K562 (cell line): ENCODE data around the gene HSD17B3. TPM values are rescaled to one million over a fixed set of nuclear protein-coding genes. Genes with fewer than 3 reads are reported as not detected.
A peak's percentile ranks its signal among the peaks of the same experiment; 100 is the strongest.

Experiments
- ATAC-seq: fragments of 200-7000 bp; cut with Tn5 transposase; 3 replicates; pipeline ENCODE4 v1.9.1; 2020; ENCODE audit warnings: moderate library complexity
- BruUV-seq: library from RNA; stranded (reverse); fragments of 400-500 nt; replicated peaks from 2 replicates; lab custom pipeline; 2021; lab: Mats Ljungman, UMichigan
- CTCF ChIA-PET: fragments of 300-600 bp; formaldehyde crosslinking; extraction: SDS; loops from one replicate; lab custom pipeline; 2021; ENCODE audit warnings: low intra/inter-chr PET ratio; lab: Yijun Ruan, JAX
- POLR2A ChIA-PET: fragments of 300-600, 350-650 bp; sonication (Branson Sonifier 250); formaldehyde crosslinking; extraction: SDS; loops from one replicate; lab custom pipeline; 2021; ENCODE audit warnings: antibody characterized with exemption, inconsistent platforms; lab: Yijun Ruan, JAX
- DNase-seq, 4 experiments: peaks; one replicate each; pipeline versions ENCODE4 v3.0.0 to v3.0.0-alpha.2; 2011 to 2018; ENCODE audit warnings: low spot score in 3 of 4, mixed read lengths in 3 of 4; ENCODE audit errors: extremely low read depth in 1 of 4
- FAIRE-seq: peaks from 2 replicates; lab custom pipeline; 2011; peaks lifted over from hg19 to GRCh38; lab: Jason Lieb, UNC
- H2AFZ ChIP-seq: 2 replicates; pipeline ENCODE4 v1.6.0; 2011; ENCODE audit warnings: low read depth, low read length, control low read depth, inconsistent platforms
- H3K27ac ChIP-seq: fragments of 200-600 bp; 3 replicates; pipeline ENCODE4 v1.8.0; 2011; ENCODE audit warnings: low read depth, mild to moderate bottlenecking, control low read depth, inconsistent platforms, low read length, moderate library complexity, mixed read lengths; ENCODE audit errors: extremely low read depth
- H3K27me3 ChIP-seq, 2 experiments: fragments of 300-600 bp in 1 of 2; 2 replicates in 1 of 2; 3 replicates in 1 of 2; pipeline versions ENCODE4 v1.6.0 to v1.8.0; 2011; ENCODE audit warnings: inconsistent platforms in 2 of 2, low read length in 2 of 2, mild to moderate bottlenecking in 1 of 2, mixed read lengths in 1 of 2, moderate library complexity in 1 of 2; ENCODE audit not compliant: control insufficient read depth in 2 of 2, insufficient read depth in 2 of 2
- H3K36me3 ChIP-seq: fragments of 300-600 bp; 3 replicates; pipeline ENCODE4 v1.8.0; 2011; ENCODE audit warnings: mild to moderate bottlenecking, low read length, inconsistent platforms; ENCODE audit not compliant: control insufficient read depth, insufficient read depth
- H3K4me1 ChIP-seq, 2 experiments: fragments of 200-600 bp in 1 of 2; replicated peaks in 1 of 2; 2 replicates in 1 of 2; 3 replicates in 1 of 2; pipeline versions ENCODE4 v1.5.1 to v1.8.0; 2011; ENCODE audit warnings: inconsistent platforms in 2 of 2, low read length in 2 of 2, mild to moderate bottlenecking in 1 of 2, mixed read lengths in 1 of 2, moderate library complexity in 1 of 2; ENCODE audit not compliant: control insufficient read depth in 2 of 2, insufficient read depth in 2 of 2
- H3K4me2 ChIP-seq: 2 replicates; pipeline ENCODE4 v1.6.1; 2011; ENCODE audit warnings: low read length, control low read depth, inconsistent platforms, mixed read lengths; ENCODE audit not compliant: insufficient read depth
- H3K4me3 ChIP-seq: fragments of 200-600 bp; sonication (generic), shearing (Covaris generic); 2 replicates; pipeline ENCODE4 v1.5.1; 2016; ENCODE audit warnings: control low read depth, inconsistent platforms
- H3K79me2 ChIP-seq: fragments of 200-600 bp; 3 replicates; pipeline ENCODE4 v1.8.0; 2011; ENCODE audit warnings: low read length, inconsistent platforms; ENCODE audit not compliant: control insufficient read depth, insufficient read depth
- H3K9ac ChIP-seq, 2 experiments: 2 replicates each; pipeline versions ENCODE4 v1.6.0 to v1.6.1; 2011; ENCODE audit warnings: low read depth in 2 of 2, low read length in 2 of 2, control low read depth in 1 of 2, inconsistent platforms in 1 of 2, mild to moderate bottlenecking in 1 of 2, mixed read lengths in 1 of 2; ENCODE audit not compliant: insufficient read depth in 1 of 2
- H3K9me1 ChIP-seq: one replicate; pipeline ENCODE4 v1.6.0; 2011; ENCODE audit warnings: inconsistent platforms, mild to moderate bottlenecking, low read length, moderate library complexity; ENCODE audit not compliant: control insufficient read depth, insufficient read depth
- H3K9me3 ChIP-seq: replicated peaks from 2 replicates; pipeline ENCODE4 v1.5.1; 2011; ENCODE audit warnings: low read depth, low read length, inconsistent platforms; ENCODE audit not compliant: control insufficient read depth, insufficient read depth
- H4K20me1 ChIP-seq: replicated peaks from 2 replicates; pipeline ENCODE4 v1.6.1; 2011; ENCODE audit warnings: low read length, inconsistent platforms, mixed read lengths; ENCODE audit not compliant: control insufficient read depth, insufficient read depth
- CTBP1 ChIP-seq: fragments of 450-650 bp; IDR thresholded peaks from 2 replicates; pipeline ENCODE4 v1.6.1; 2016; ENCODE audit warnings: borderline replicate concordance
- NONO ChIP-seq, 2 experiments: fragments of 200-400 bp in 1 of 2; fragments of 450-650 bp in 1 of 2; formaldehyde crosslinking in 1 of 2; IDR thresholded peaks; 2 replicates each; pipeline ENCODE4 v1.6.1; 2017; ENCODE audit warnings: low read depth in 2 of 2, mild to moderate bottlenecking in 2 of 2, moderate library complexity in 2 of 2, low read length in 1 of 2
- POLR2A ChIP-seq: fragments of 450-650 bp; conservative IDR thresholded peaks from 2 replicates; pipeline ENCODE4 v1.6.1; 2016
- RAD21 ChIP-seq, 2 experiments: fragments of 250-450 bp in 1 of 2; fragments of 450-650 bp in 1 of 2; sonication (Bioruptor Pico) in 1 of 2; formaldehyde crosslinking in 1 of 2; IDR thresholded peaks in 1 of 2; conservative IDR thresholded peaks in 1 of 2; 2 replicates each; pipeline versions ENCODE4 v1.4.0 to v1.8.0; 2020 to 2022; ENCODE audit warnings: mild to moderate bottlenecking in 2 of 2, moderate library complexity in 1 of 2
- REST ChIP-seq, 2 experiments: fragments of 450-650 bp; formaldehyde crosslinking in 1 of 2; IDR thresholded peaks; 2 replicates each; pipeline versions ENCODE4 v1.4.0 to v1.6.1; 2014 to 2020; ENCODE audit warnings: mild to moderate bottlenecking in 2 of 2, borderline replicate concordance in 1 of 2, low read depth in 1 of 2
- ZNF146 ChIP-seq: IDR thresholded peaks from one replicate; pipeline ENCODE4 v1.6.1; 2018; ENCODE audit warnings: missing compliant biosample characterization; ENCODE audit not compliant: unreplicated experiment
- WGBS: fragments of 100-300 bp; shearing (Covaris generic); methylation state at CpG from one replicate; pipeline ENCODE4 v1.1.6; 2016; ENCODE audit warnings: low coverage, mixed read lengths; ENCODE audit not compliant: insufficient coverage; ENCODE audit errors: missing lambda C conversion rate; 5-methylcytosine and 5-hydroxymethylcytosine counted together
- in situ Hi-C: fragments of 300-500 bp; cut with MboI; formaldehyde crosslinking; loops from 4 replicates; pipeline ENCODE4 v1.15.0; 2018; ENCODE audit warnings: inconsistent platforms, mixed read lengths
- intact Hi-C: fragments of 100-400 bp; cut with micrococcal nuclease; formaldehyde crosslinking; loops from 2 replicates; pipeline ENCODE4 v1.14.2; 2022
- polyA plus RNA-seq, 8 experiments: library from polyadenylated mRNA; depleted of rRNA in 4 of 8; stranded (reverse) in 5 of 8; unstranded in 3 of 8; fragments of >200 nt; fragmentation: Nextera tagmentation in 2 of 8; fragmentation: Illumina TruSeq in 1 of 8; extraction: Ambion mirVana in 2 of 8; extraction: Trizol in 1 of 8; gene quantifications; 2 replicates each; pipeline versions ENCODE4 v1.2.1 to v1.2.3, GENCODE V29; 2011 to 2014; ENCODE audit warnings: inconsistent platforms in 1 of 8, missing spikeins in 1 of 8
- total RNA-seq, 7 experiments: library from RNA; depleted of rRNA in 6 of 7; stranded (reverse); fragments of >200 nt in 6 of 7; fragmentation: Illumina TruSeq in 2 of 7; extraction: Trizol in 2 of 7; gene quantifications; 2 replicates each; pipeline versions ENCODE4 v1.2.1 to v1.2.3, GENCODE V29; 2011 to 2021; ENCODE audit warnings: low replicate concordance in 1 of 7

The HSD17B3 gene
- total and polyA plus RNA-seq, 9 of the 15 experiments (the other 6 are each of a cell fraction or from before 2014, with no cell fraction given) = not detected

- FAIRE-seq (no peak), DNase-seq (no peak), ATAC-seq (peak; percentile 64; the same call in 1 of the 3 replicates)
- TF ChIP-seq RAD21 (CRISPR knock-in tag; conservative IDR thresholded peaks at IDR 0.05 in 1 of 2, IDR thresholded peaks at IDR 0.05 in 1 of 2) (peak in 1 of 2 experiments; percentile 37; a peak in 2 of 4 replicates), CTBP1 (no peak), POLR2A (no peak), ZNF146 (CRISPR knock-in tag) (no peak), REST (IDR thresholded peaks at IDR 0.05; ENCODE audit: borderline replicate concordance) (0 out of 2 replicates have a peak, but pooled peaks have one; percentile 4), REST (CRISPR knock-in tag; IDR thresholded peaks at IDR 0.05; ENCODE audit: low read depth) (no peak), NONO (IDR thresholded peaks at IDR 0.05; ENCODE audit: low read depth in 2 of 2, low read length in 1 of 2) (no peak)
- Histone ChIP-seq H3K27me3 (peaks cover 0 to 7% of the 10 kb centered on the region in 2 experiments; a peak in 1 of 5 replicates), H3K27ac (no peak overlapping the region), H3K9me1 (no peaks in the 10 kb centered on the region), H4K20me1 (no peaks in the 10 kb centered on the region), H3K36me3 (no peaks in the 10 kb centered on the region), H2AFZ (no peak overlapping the region), H3K9ac (no peak overlapping the region), H3K9me3 (no peaks in the 10 kb centered on the region), H3K4me1 (no peaks in the 10 kb centered on the region), H3K79me2 (no peaks in the 10 kb centered on the region), H3K4me3 (no peak overlapping the region), H3K4me2 (no peak overlapping the region)
- ChIA-PET POLR2A (interaction anchor here (1.0 kb wide), 1 partner anchor 13 kb away, joined by 3 read pairs; no protein-coding TSS in a partner anchor), CTCF (no interaction called here)
- in situ Hi-C loops (no loop called here), intact Hi-C loops (loop anchor here (10.0 kb wide), 2 partner anchors 94 to 124 kb away; partner anchors contain the start of gene ZNF367)
- WGBS = 16% methylated on average over 8 of the region's 8 CpGs
- no TSS peak for BruUV-seq
These were observed 18.8 kb upstream of the HSD17B3 start for GRCh38 chr9:96320749-96321280.
